Vagina (tissue), 2 donors: ENCODE measurements around the gene NCAM2.

Experiments
- POLR2A ChIP-seq, 2 donors: fragments of 450-650 bp; IDR thresholded peaks; one replicate each; pipeline ENCODE4 v1.6.1; 2017; ENCODE audit warnings: antibody characterized with exemption in 2 of 2, mild to moderate bottlenecking in 2 of 2, moderate library complexity in 2 of 2
- POLR2AphosphoS5 ChIP-seq, 2 donors: sonication (generic); formaldehyde crosslinking; IDR thresholded peaks; one replicate each; pipeline ENCODE4 v1.9.0; 2017; ENCODE audit warnings: antibody characterized with exemption in 2 of 2, mild to moderate bottlenecking in 2 of 2, low read depth in 1 of 2; ENCODE audit not compliant: insufficient read depth in 1 of 2
- TF ChIP-seq, protein P1 (sequence below), 3 experiments: fragments of 450-650 bp in 2 of 3; fragments of 200-600 bp in 1 of 3; sonication (generic) in 1 of 3; IDR thresholded peaks; one replicate each; pipeline ENCODE4 v1.5.1; 2017 to 2019; ENCODE audit warnings: antibody characterized with exemption in 3 of 3, mild to moderate bottlenecking in 2 of 3, moderate library complexity in 2 of 3

DNA sequence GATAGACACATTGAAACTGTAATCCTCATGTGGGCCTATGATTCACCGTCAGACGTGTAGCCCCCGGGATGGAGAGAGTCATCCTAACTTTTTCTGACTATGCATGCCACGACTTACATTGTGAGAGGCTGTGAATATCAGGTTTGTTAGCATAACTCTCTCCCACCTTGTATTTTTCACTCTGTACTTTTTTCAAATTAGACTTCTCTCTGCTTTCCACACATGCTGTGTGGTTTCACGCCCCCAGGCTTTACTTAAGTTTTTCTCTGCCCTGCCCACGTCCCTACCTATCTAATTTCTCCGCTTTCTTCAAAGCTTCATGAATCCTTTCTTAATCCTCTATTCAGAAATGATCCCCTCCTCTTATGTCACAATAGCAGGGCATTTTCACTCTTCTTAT, 3.4 kb upstream of the NCAM2 start:
- TF ChIP-seq POLR2A (IDR thresholded peaks at IDR 0.05) (no peak), POLR2AphosphoS5 (IDR thresholded peaks at IDR 0.05; ENCODE audit: insufficient read depth in 1 of 2, low read depth in 1 of 2) (no peak)
- TF ChIP-seq, protein P1, sequence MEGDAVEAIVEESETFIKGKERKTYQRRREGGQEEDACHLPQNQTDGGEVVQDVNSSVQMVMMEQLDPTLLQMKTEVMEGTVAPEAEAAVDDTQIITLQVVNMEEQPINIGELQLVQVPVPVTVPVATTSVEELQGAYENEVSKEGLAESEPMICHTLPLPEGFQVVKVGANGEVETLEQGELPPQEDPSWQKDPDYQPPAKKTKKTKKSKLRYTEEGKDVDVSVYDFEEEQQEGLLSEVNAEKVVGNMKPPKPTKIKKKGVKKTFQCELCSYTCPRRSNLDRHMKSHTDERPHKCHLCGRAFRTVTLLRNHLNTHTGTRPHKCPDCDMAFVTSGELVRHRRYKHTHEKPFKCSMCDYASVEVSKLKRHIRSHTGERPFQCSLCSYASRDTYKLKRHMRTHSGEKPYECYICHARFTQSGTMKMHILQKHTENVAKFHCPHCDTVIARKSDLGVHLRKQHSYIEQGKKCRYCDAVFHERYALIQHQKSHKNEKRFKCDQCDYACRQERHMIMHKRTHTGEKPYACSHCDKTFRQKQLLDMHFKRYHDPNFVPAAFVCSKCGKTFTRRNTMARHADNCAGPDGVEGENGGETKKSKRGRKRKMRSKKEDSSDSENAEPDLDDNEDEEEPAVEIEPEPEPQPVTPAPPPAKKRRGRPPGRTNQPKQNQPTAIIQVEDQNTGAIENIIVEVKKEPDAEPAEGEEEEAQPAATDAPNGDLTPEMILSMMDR (IDR thresholded peaks at IDR 0.05), result no peak
